HCT116 (cell line): ENCODE data around the gene WSCD1. TPM values are rescaled to one million over a fixed set of nuclear protein-coding genes. Genes with fewer than 3 reads are reported as not detected.

Experiments used
- ATAC-seq: fragments of 200-7000 bp; cut with Tn5 transposase; 2 replicates; pipeline ENCODE4 v1.9.1; 2020; ENCODE audit warnings: mild to moderate bottlenecking, moderate library complexity
- BruUV-seq: library from RNA; stranded (reverse); fragments of 400-500 nt; replicated peaks from 2 replicates; lab custom pipeline; 2021; lab: Mats Ljungman, UMichigan
- CTCF ChIA-PET: fragments of 300-600 bp; sonication (Branson Sonifier 250); formaldehyde crosslinking; loops from one replicate; lab custom pipeline; 2021; ENCODE audit warnings: antibody characterized with exemption; lab: Charles Lee
- POLR2A ChIA-PET: fragments of 300-600, 350-600 bp; sonication (Branson Sonifier 250); formaldehyde crosslinking; loops from one replicate; lab custom pipeline; 2021; ENCODE audit warnings: antibody characterized with exemption; lab: Charles Lee
- RAD21 ChIA-PET, 2 experiments: fragments of 300-600 bp; sonication (Branson Sonifier 250); formaldehyde crosslinking; loops; one replicate each; lab custom pipeline; 2023; ENCODE audit warnings: low total read pairs in 2 of 2; ENCODE audit not compliant: uncharacterized antibody in 2 of 2, unreplicated experiment in 2 of 2, low non-redundant PET in 1 of 2; lab: Charles Lee
- DNase-seq: peaks from one replicate; pipeline ENCODE4 v3.0.0-alpha.2; 2010; ENCODE audit warnings: low read depth, low spot score
- H2AFZ ChIP-seq: fragments of 200-600 bp; shearing (Covaris generic), sonication (generic); 2 replicates; pipeline ENCODE4 v1.6.1; 2017; ENCODE audit warnings: low read depth, mixed run types, mixed read lengths, antibody characterized with exemption, low read length; ENCODE audit not compliant: poor library complexity, severe bottlenecking
- H3K27ac ChIP-seq: 2 replicates; pipeline ENCODE4 v1.5.1; 2012; ENCODE audit warnings: low read depth, low read length
- H3K27me3 ChIP-seq: fragments of 200-600 bp; sonication (generic); 2 replicates; pipeline ENCODE4 v1.6.1; 2016; ENCODE audit warnings: mixed run types, low read length, mixed read lengths; ENCODE audit not compliant: insufficient read depth
- H3K36me3 ChIP-seq, 2 experiments: fragments of 200-500 bp in 1 of 2; fragments of 200-600 bp in 1 of 2; sonication (Bioruptor generic) in 1 of 2; sonication (generic) in 1 of 2; 2 replicates each; pipeline versions ENCODE4 v1.5.1 to v1.6.1; 2014 to 2016; ENCODE audit warnings: low read length in 2 of 2, inconsistent platforms in 1 of 2, mixed read lengths in 1 of 2, mixed run types in 1 of 2; ENCODE audit not compliant: insufficient read depth in 2 of 2, control insufficient read depth in 1 of 2
- H3K4me1 ChIP-seq, 2 experiments: fragments of 200-600 bp in 1 of 2; sonication (generic) in 1 of 2; 2 replicates each; pipeline versions ENCODE4 v1.5.1 to v1.6.1; 2012 to 2017; ENCODE audit warnings: low read length in 2 of 2, inconsistent platforms in 1 of 2, mild to moderate bottlenecking in 1 of 2, mixed read lengths in 1 of 2, mixed run types in 1 of 2, moderate library complexity in 1 of 2; ENCODE audit not compliant: insufficient read depth in 2 of 2, control insufficient read depth in 1 of 2
- H3K4me2 ChIP-seq: fragments of 200-600 bp; sonication (generic); 2 replicates; pipeline ENCODE4 v1.6.1; 2017; ENCODE audit warnings: mixed run types, low read length, mixed read lengths
- H3K4me3 ChIP-seq, 2 experiments: fragments of 200-600 bp in 1 of 2; sonication (generic) in 1 of 2; replicated peaks in 1 of 2; 2 replicates each; pipeline ENCODE4 v1.5.1; 2011 to 2016; ENCODE audit warnings: low read length in 2 of 2, control low read depth in 1 of 2, low read depth in 1 of 2, mild to moderate bottlenecking in 1 of 2, mixed read lengths in 1 of 2, mixed run types in 1 of 2
- H3K79me2 ChIP-seq: fragments of 200-600 bp; sonication (generic); 2 replicates; pipeline ENCODE4 v1.6.1; 2017; ENCODE audit warnings: mild to moderate bottlenecking, mixed run types, low read length, moderate library complexity, mixed read lengths; ENCODE audit not compliant: insufficient read depth
- H3K9ac ChIP-seq: fragments of 200-600 bp; sonication (generic); 2 replicates; pipeline ENCODE4 v1.6.1; 2016; ENCODE audit warnings: low read length, mixed read lengths
- H3K9me2 ChIP-seq: fragments of 200-600 bp; sonication (generic), shearing (Covaris generic); 2 replicates; pipeline ENCODE4 v1.6.1; 2017; ENCODE audit warnings: mixed run types, mild to moderate bottlenecking, moderate library complexity; ENCODE audit not compliant: insufficient read depth
- H3K9me3 ChIP-seq, 2 experiments: fragments of 200-500 bp in 1 of 2; fragments of 200-600 bp in 1 of 2; sonication (Bioruptor generic) in 1 of 2; sonication (generic) in 1 of 2; 2 replicates each; pipeline ENCODE4 v1.6.1; 2014 to 2017; ENCODE audit warnings: low read length in 2 of 2, mixed read lengths in 2 of 2, inconsistent platforms in 1 of 2, low read depth in 1 of 2, mild to moderate bottlenecking in 1 of 2, mixed run types in 1 of 2, moderate library complexity in 1 of 2; ENCODE audit not compliant: control insufficient read depth in 1 of 2, insufficient read depth in 1 of 2
- H4K20me1 ChIP-seq: fragments of 200-600 bp; sonication (generic), shearing (Covaris generic); 2 replicates; pipeline ENCODE4 v1.6.1; 2017; ENCODE audit warnings: mixed run types, mild to moderate bottlenecking, moderate library complexity; ENCODE audit not compliant: insufficient read depth
- CBX3 ChIP-seq: IDR thresholded peaks from 2 replicates; pipeline ENCODE4 v1.6.1; 2012; ENCODE audit warnings: low read depth
- EGR1 ChIP-seq: IDR thresholded peaks from 2 replicates; pipeline ENCODE4 v1.6.1; 2012; ENCODE audit warnings: low read depth
- ELF1 ChIP-seq: IDR thresholded peaks from 2 replicates; pipeline ENCODE4 v1.6.1; 2012; ENCODE audit warnings: low read depth, borderline replicate concordance
- EZH2 ChIP-seq: fragments of 200-600 bp; sonication (generic); IDR thresholded peaks from 2 replicates; pipeline ENCODE4 v1.6.1; 2017; ENCODE audit warnings: antibody characterized with exemption, mixed run types
- JUND ChIP-seq: IDR thresholded peaks from 2 replicates; pipeline ENCODE4 v1.6.1; 2012
- POLR2AphosphoS5 ChIP-seq: IDR thresholded peaks from 2 replicates; pipeline ENCODE4 v1.6.1; 2011; ENCODE audit warnings: mild to moderate bottlenecking, low read depth, low read length, moderate library complexity
- RAD21 ChIP-seq: IDR thresholded peaks from 2 replicates; pipeline ENCODE4 v1.6.1; 2012; ENCODE audit warnings: low read depth, mild to moderate bottlenecking
- SIN3A ChIP-seq: IDR thresholded peaks from 2 replicates; pipeline ENCODE4 v1.6.1; 2012; ENCODE audit warnings: low read depth
- SP1 ChIP-seq: IDR thresholded peaks from 2 replicates; pipeline ENCODE4 v1.6.1; 2012; ENCODE audit warnings: low read depth
- YY1 ChIP-seq: IDR thresholded peaks from 2 replicates; pipeline ENCODE4 v1.6.1; 2011; ENCODE audit warnings: low read length, low read depth, moderate library complexity, mild to moderate bottlenecking; ENCODE audit not compliant: insufficient replicate concordance; ENCODE audit errors: extremely low read depth
- ZFX ChIP-seq: fragments of 450-650 bp; IDR thresholded peaks from 2 replicates; pipeline ENCODE4 v1.6.1; 2017
- ZNF274 ChIP-seq: fragments of 200-500 bp; sonication (Bioruptor generic); IDR thresholded peaks from 2 replicates; pipeline ENCODE4 v1.6.1; 2014; ENCODE audit warnings: mild to moderate bottlenecking, low read depth, low read length, inconsistent platforms
- intact Hi-C: fragments of 100-400 bp; cut with micrococcal nuclease; formaldehyde crosslinking; loops from 2 replicates; pipeline ENCODE4 v1.10.0; 2022
- total RNA-seq: library from RNA; stranded (reverse); gene quantifications from one replicate; pipeline ENCODE4 v1.2.1, GENCODE V29; 2021; ENCODE audit not compliant: unreplicated experiment
- TF ChIP-seq, protein P1 (sequence below): IDR thresholded peaks from 2 replicates; pipeline ENCODE4 v1.6.1; 2011; ENCODE audit warnings: mild to moderate bottlenecking, low read length, moderate library complexity; ENCODE audit not compliant: insufficient replicate concordance; ENCODE audit errors: extremely low read depth

WSCD1 gene
- total RNA-seq, 1 experiment from 2014 or later: 0.15 TPM

DNA sequence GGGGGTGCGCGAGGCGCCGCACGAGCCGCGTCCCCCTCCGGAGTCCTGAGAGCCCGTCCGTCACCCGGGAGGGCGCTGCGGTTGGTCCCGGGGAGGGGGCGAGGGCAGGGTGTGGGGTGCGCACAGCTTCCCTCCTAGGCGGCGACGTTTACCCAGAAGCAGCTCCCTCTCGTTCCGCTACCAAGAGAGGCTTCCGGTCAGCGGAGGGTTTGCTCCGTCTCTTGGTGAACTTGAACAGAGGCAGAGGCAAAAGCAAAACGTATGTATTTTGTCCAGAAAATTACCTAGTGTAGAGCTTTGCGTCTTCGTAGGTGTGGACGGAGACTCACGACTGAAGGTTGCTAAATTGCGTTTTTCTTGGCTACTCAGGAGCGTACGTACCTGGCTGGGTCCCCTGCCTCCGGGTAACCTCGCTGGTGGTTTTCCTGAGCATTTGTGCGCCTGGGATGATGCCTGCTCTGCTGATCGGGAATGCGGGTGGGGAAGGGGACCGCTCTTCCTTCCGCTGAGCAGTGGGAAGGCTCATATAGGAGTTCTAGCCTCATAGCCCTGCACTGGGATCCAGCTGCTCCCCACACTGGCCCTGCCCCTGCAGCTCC lies 833 bp downstream of the WSCD1 start (continued):
- TF ChIP-seq, protein P1, sequence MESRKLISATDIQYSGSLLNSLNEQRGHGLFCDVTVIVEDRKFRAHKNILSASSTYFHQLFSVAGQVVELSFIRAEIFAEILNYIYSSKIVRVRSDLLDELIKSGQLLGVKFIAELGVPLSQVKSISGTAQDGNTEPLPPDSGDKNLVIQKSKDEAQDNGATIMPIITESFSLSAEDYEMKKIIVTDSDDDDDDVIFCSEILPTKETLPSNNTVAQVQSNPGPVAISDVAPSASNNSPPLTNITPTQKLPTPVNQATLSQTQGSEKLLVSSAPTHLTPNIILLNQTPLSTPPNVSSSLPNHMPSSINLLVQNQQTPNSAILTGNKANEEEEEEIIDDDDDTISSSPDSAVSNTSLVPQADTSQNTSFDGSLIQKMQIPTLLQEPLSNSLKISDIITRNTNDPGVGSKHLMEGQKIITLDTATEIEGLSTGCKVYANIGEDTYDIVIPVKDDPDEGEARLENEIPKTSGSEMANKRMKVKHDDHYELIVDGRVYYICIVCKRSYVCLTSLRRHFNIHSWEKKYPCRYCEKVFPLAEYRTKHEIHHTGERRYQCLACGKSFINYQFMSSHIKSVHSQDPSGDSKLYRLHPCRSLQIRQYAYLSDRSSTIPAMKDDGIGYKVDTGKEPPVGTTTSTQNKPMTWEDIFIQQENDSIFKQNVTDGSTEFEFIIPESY: no peak
- TF ChIP-seq YY1 (no peak), ELF1 (no peak), SP1 (no peak)

DNA sequence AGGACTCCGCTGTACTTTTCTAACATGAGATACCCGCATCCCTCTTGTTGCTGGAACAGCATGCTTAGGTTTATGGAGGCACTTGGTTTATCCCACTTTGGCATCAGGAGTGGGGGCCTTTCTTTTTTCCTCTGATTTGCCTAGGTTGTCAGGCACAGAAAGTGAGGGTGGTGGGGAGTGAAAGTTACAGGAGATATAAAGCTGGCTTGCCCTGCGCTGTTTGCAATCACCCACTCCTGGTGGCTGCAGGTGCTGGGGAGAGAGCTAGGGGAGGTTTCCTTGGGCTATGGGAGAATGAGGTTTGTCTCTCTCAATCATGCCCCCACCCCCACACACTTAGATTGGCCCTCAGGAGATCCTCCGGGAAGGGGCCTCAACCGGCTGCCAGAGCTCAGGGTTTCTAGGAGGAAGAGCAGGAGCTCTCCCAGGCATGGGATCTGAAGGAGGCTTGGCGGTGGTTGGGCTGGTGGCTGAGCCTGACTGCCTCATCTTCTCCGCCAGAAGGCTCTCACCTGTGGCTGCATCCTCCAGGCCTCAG lies 1.4 kb downstream of the WSCD1 start:
- intact Hi-C loops: no loop called here
- ChIA-PET RAD21 (no interaction called here), POLR2A (no interaction called here), CTCF (interaction anchor here (0.8 kb wide), 1 partner anchor 479 kb away, joined by 4 read pairs; no protein-coding TSS in a partner anchor)
- Histone ChIP-seq H3K9me2 (no peaks in the 10 kb centered on the region), H3K36me3 (no peaks in the 10 kb centered on the region), H3K4me3 (no peak overlapping the region), H3K4me2 (no peak overlapping the region), H3K27ac (no peak overlapping the region), H3K4me1 (no peaks in the 10 kb centered on the region), H3K79me2 (no peaks in the 10 kb centered on the region), H3K27me3 (peaks cover 12% of the 10 kb centered on the region; the same call in 1 of the 2 replicates), H4K20me1 (no peaks in the 10 kb centered on the region), H3K9ac (no peak overlapping the region), H2AFZ (no peak overlapping the region), H3K9me3 (no peaks in the 10 kb centered on the region)
- TF ChIP-seq EZH2 (no peak), SP1 (no peak), JUND (no peak), RAD21 (no peak), EGR1 (no peak), ZFX (no peak), POLR2AphosphoS5 (no peak), YY1 (no peak), SIN3A (no peak), ZNF274 (no peak), CBX3 (no peak)
- no peak for ATAC-seq
- BruUV-seq: no TSS peak
- DNase-seq: no peak
